Smooth muscle cell of trachea (primary cell): Measurements from ENCODE around the gene PPP1R36. TPM values are rescaled to one million over a fixed set of nuclear protein-coding genes. Genes with fewer than 3 reads are reported as not detected.

Experiments
- total RNA-seq: library from RNA; depleted of rRNA; stranded (reverse); fragments of >200 nt; gene quantifications from 2 replicates; pipeline ENCODE4 v1.2.1, GENCODE V29; 2014

The PPP1R36 gene, protein sequence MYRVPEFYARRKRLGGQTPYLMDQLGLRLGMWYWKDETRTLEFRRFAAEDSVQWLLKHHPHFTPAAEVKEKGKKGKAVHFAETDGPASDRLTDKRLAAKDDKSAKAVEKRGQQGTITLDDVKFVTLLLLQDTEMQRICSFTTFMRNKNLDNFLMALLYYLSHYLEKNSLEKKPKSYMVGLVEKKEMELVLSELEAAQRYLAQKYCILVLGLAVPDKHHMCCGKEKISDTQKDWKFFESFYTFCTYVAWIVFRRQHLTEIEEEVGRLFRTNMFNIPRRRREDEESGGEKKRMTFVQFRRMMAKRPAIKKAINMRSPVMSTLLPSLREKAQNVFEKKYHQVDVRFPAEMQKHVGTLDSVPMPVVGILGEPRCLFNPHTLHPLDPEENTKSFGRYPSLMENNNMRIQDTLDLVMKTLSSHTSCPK
- total RNA-seq, result 1.2 TPM in 1 of 2 replicates, not detected in the other

GRCh38 chr14:64549791-64550620, at the start of gene PPP1R36:
Gene PPP1R36, plus strand, starts transcription at chr14:64549961. Its CDS starts 37 bp downstream, at chr14:64549998.

GRCh38 chr14:64503434-64504309, 46.1 kb upstream of the PPP1R36 start, which contains the start of gene ZBTB25:
Gene ZBTB25, minus strand, starts transcription at chr14:64503838. Its CDS starts 13,305 bp downstream, at chr14:64490533.

GRCh38 chr14:64504310-64504896, 45.4 kb upstream of the PPP1R36 start, which contains the start of gene ZBTB1:
Gene ZBTB1, plus strand, starts transcription at chr14:64504770. Its CDS starts 16,735 bp downstream, at chr14:64521505.

DNA sequence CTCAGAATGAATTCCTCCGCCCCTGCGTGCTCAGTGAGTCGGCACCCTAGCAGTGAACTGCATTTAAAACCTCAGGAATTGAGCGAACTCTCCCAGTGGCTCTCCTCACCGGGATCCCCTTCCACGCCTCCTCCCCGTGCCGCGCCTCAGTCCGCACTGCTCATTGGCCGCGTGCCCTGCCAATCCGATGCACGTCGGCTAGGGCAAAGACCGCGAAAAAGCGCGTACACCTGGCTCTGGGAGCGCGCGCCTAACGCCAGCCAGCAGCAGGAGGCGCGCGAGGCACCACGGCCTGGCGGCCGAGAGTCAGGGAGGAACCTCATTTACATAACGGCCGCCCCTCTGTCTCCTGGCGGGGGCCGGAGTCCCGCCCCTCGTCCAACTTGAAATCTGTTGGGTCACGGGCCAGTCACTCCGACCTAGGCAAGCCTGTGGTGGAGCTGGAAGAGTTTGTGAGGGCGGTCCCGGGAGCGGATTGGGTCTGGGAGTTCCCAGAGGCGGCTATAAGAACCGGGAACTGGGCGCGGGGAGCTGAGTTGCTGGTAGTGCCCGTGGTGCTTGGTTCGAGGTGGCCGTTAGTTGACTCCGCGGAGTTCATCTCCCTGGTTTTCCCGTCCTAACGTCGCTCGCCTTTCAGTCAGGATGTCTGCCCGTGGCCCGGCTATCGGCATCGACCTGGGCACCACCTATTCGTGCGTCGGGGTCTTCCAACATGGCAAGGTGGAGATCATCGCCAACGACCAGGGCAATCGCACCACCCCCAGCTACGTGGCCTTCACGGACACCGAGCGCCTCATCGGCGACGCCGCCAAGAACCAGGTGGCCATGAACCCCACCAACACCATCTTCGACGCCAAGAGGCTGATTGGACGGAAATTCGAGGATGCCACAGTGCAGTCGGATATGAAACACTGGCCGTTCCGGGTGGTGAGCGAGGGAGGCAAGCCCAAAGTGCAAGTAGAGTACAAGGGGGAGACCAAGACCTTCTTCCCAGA, 9.3 kb upstream of the PPP1R36 start, which contains the start of gene HSPA2:
TSS of gene HSPA2 (plus strand) at position 534 of the 995 bp plus-strand sequence. CDS start at position 643, 109 bp downstream.

Other genes with a start within 250 kb of the PPP1R36 start
- 46.5 and 82.2 TPM in 2 replicates for gene MTHFD1, start 161.6 kb upstream of the PPP1R36 start, total RNA-seq
- gene AKAP5, start 84.5 kb upstream of the PPP1R36 start, total RNA-seq, result 0.17 and 0.29 TPM in 2 replicates
- 5.7 and 7.8 TPM in 2 replicates for gene ZBTB25, start 46.1 kb upstream of the PPP1R36 start, total RNA-seq
- 36.9 and 41.2 TPM in 2 replicates for gene ZBTB1, start 45.2 kb upstream of the PPP1R36 start, total RNA-seq
- gene HSPA2, start 9.2 kb upstream of the PPP1R36 start, total RNA-seq, result 2.5 and 2.8 TPM in 2 replicates
- 0.87 and 1.5 TPM in 2 replicates for gene PLEKHG3, start 154.5 kb downstream of the PPP1R36 start, total RNA-seq